IPS DF 6.9 (cell line): ENCODE measurements around the gene ADCY5.

Experiments used
- DNase-seq: peaks from one replicate; pipeline ENCODE4 v3.0.0-alpha.2; 2013; ENCODE audit warnings: low read depth, low spot score
- H3K27ac ChIP-seq: one replicate; pipeline ENCODE4 v1.5.1; 2013; ENCODE audit warnings: low read length, control low read depth
- H3K27me3 ChIP-seq: 2 replicates; pipeline ENCODE4 v1.6.1; 2013; ENCODE audit warnings: mild to moderate bottlenecking, low read length; ENCODE audit not compliant: control insufficient read depth, insufficient read depth
- H3K36me3 ChIP-seq: 2 replicates; pipeline ENCODE4 v1.6.1; 2013; ENCODE audit warnings: low read length; ENCODE audit not compliant: control insufficient read depth, insufficient read depth
- H3K4me1 ChIP-seq: 2 replicates; pipeline ENCODE4 v1.6.1; 2013; ENCODE audit warnings: low read length; ENCODE audit not compliant: control insufficient read depth, insufficient read depth
- H3K4me3 ChIP-seq: 2 replicates; pipeline ENCODE4 v1.5.1; 2013; ENCODE audit warnings: mild to moderate bottlenecking, low read length
- H3K9me3 ChIP-seq: 2 replicates; pipeline ENCODE4 v1.6.1; 2013; ENCODE audit warnings: low read length, inconsistent platforms; ENCODE audit not compliant: control insufficient read depth, insufficient read depth
- WGBS: extraction: QIAGEN DNeasy Blood & Tissue Kit; methylation state at CpG from one replicate; pipeline ENCODE4 v1.1.7; 2013; ENCODE audit warnings: mixed read lengths, missing lambda C conversion rate; ENCODE audit not compliant: insufficient read length, insufficient coverage; 5-methylcytosine and 5-hydroxymethylcytosine counted together

ADCY5 gene

GRCh38 chr3:123420416-123420968 lies 28.4 kb downstream of the ADCY5 start:
- H3K36me3 ChIP-seq: no peaks in the 10 kb centered on the region
- H3K9me3 ChIP-seq: no peaks in the 10 kb centered on the region
- no peaks in the 10 kb centered on the region for H3K27me3 ChIP-seq
- DNase-seq: no peak
- WGBS: no CpG with 5 or more reads among the region's 8 CpGs
- H3K4me3 ChIP-seq: no peak overlapping the region
- no peak overlapping the region for H3K27ac ChIP-seq
- H3K4me1 ChIP-seq: no peaks in the 10 kb centered on the region

- H3K9me3 ChIP-seq: no peaks in the 10 kb centered on the region
- H3K4me1 ChIP-seq: no peaks in the 10 kb centered on the region
- H3K4me3 ChIP-seq: no peak overlapping the region
- DNase-seq: no peak
- no peak overlapping the region for H3K27ac ChIP-seq
- no CpG with 5 or more reads among the region's 7 CpGs for WGBS
- no peaks in the 10 kb centered on the region for H3K36me3 ChIP-seq
- H3K27me3 ChIP-seq: no peaks in the 10 kb centered on the region
These were observed 29.0 kb downstream of the ADCY5 start for GRCh38 chr3:123419850-123420297.

- no peak for DNase-seq
- Histone ChIP-seq H3K27ac (no peak overlapping the region), H3K36me3 (no peaks in the 10 kb centered on the region), H3K27me3 (no peaks in the 10 kb centered on the region), H3K4me3 (no peak overlapping the region), H3K4me1 (no peaks in the 10 kb centered on the region), H3K9me3 (no peaks in the 10 kb centered on the region)
- WGBS: no CpG with 5 or more reads among the region's 20 CpGs
These were observed 29.6 kb downstream of the ADCY5 start for GRCh38 chr3:123419181-123419849.

- Histone ChIP-seq H3K4me3 (no peak overlapping the region), H3K27me3 (no peaks in the 10 kb centered on the region), H3K9me3 (no peaks in the 10 kb centered on the region), H3K36me3 (no peaks in the 10 kb centered on the region), H3K4me1 (peaks cover 1% of the 10 kb centered on the region; the same call in 1 of the 2 replicates), H3K27ac (no peak overlapping the region)
- WGBS: 100% methylated on average over 1 of the region's 6 CpGs
- no peak for DNase-seq
These were observed 32.2 kb downstream of the ADCY5 start for GRCh38 chr3:123416647-123417046.

GRCh38 chr3:123416173-123416572 lies 32.7 kb downstream of the ADCY5 start:
- H3K36me3 ChIP-seq: no peaks in the 10 kb centered on the region
- no peaks in the 10 kb centered on the region for H3K27me3 ChIP-seq
- WGBS: no CpG with 5 or more reads among the region's 4 CpGs
- no peaks in the 10 kb centered on the region for H3K9me3 ChIP-seq
- peaks cover 1% of the 10 kb centered on the region; the same call in 1 of the 2 replicates for H3K4me1 ChIP-seq
- DNase-seq: no peak
- no peak overlapping the region for H3K27ac ChIP-seq
- H3K4me3 ChIP-seq: no peak overlapping the region

- DNase-seq: no peak
- WGBS: no CpG with 5 or more reads among the region's 18 CpGs
- peaks cover 1% of the 10 kb centered on the region; the same call in 1 of the 2 replicates for H3K4me1 ChIP-seq
- no peak overlapping the region for H3K4me3 ChIP-seq
- H3K27me3 ChIP-seq: no peaks in the 10 kb centered on the region
- H3K9me3 ChIP-seq: no peaks in the 10 kb centered on the region
- H3K27ac ChIP-seq: no peak overlapping the region
- H3K36me3 ChIP-seq: no peaks in the 10 kb centered on the region
These were observed 33.7 kb downstream of the ADCY5 start for GRCh38 chr3:123414973-123415775.

- H3K4me3 ChIP-seq: no peak overlapping the region
- H3K27ac ChIP-seq: no peak overlapping the region
- H3K9me3 ChIP-seq: no peaks in the 10 kb centered on the region
- H3K36me3 ChIP-seq: no peaks in the 10 kb centered on the region
- H3K4me1 ChIP-seq: peaks cover 1% of the 10 kb centered on the region; the same call in 1 of the 2 replicates
- no peaks in the 10 kb centered on the region for H3K27me3 ChIP-seq
- DNase-seq: no peak
- no CpG with 5 or more reads among the region's 21 CpGs for WGBS
These were observed 35.9 kb downstream of the ADCY5 start for GRCh38 chr3:123412811-123413604.

GRCh38 chr3:123412076-123412475 lies 36.8 kb downstream of the ADCY5 start:
- no peaks in the 10 kb centered on the region for H3K9me3 ChIP-seq
- H3K4me1 ChIP-seq: peaks cover 1% of the 10 kb centered on the region; the same call in 1 of the 2 replicates
- WGBS: no CpG with 5 or more reads among the region's 9 CpGs
- DNase-seq: no peak
- no peaks in the 10 kb centered on the region for H3K36me3 ChIP-seq
- H3K27me3 ChIP-seq: no peaks in the 10 kb centered on the region
- H3K4me3 ChIP-seq: no peak overlapping the region
- H3K27ac ChIP-seq: no peak overlapping the region

GRCh38 chr3:123411340-123412040 lies 37.4 kb downstream of the ADCY5 start:
- no peak for DNase-seq
- no peaks in the 10 kb centered on the region for H3K9me3 ChIP-seq
- WGBS: no CpG with 5 or more reads among the region's 9 CpGs

More at GRCh38 chr3:123411340-123412040, 37.4 kb downstream of the ADCY5 start:
- Histone ChIP-seq H3K27me3 (no peaks in the 10 kb centered on the region), H3K36me3 (no peaks in the 10 kb centered on the region), H3K4me1 (peaks cover 3% of the 10 kb centered on the region; the same call in 1 of the 2 replicates), H3K4me3 (no peak overlapping the region), H3K27ac (no peak overlapping the region)
